DOHH2 (cell line): ENCODE measurements around the gene TRIM28.
A peak's percentile ranks its signal among the peaks of the same experiment; 100 is the strongest.

ENCODE experiments used
- H3F3A ChIP-seq: fragments of 200-600 bp; sonication (generic), shearing (Covaris generic); 2 replicates; pipeline ENCODE4 v1.6.0; 2016; ENCODE audit warnings: antibody characterized with exemption, mild to moderate bottlenecking; ENCODE audit not compliant: control insufficient read depth, insufficient read depth
- H3K27ac ChIP-seq: fragments of 200-600 bp; sonication (generic); 2 replicates; pipeline ENCODE4 v1.5.1; 2014; ENCODE audit warnings: low read depth, mild to moderate bottlenecking, low read length, moderate library complexity
- H3K27me3 ChIP-seq: fragments of 200-600 bp; sonication (generic); 2 replicates; pipeline ENCODE4 v1.6.1; 2014; ENCODE audit warnings: mild to moderate bottlenecking, low read length, mixed read lengths; ENCODE audit not compliant: control insufficient read depth
- H3K36me3 ChIP-seq: fragments of 200-600 bp; sonication (generic); 2 replicates; pipeline ENCODE4 v1.6.1; 2014; ENCODE audit warnings: mild to moderate bottlenecking, low read length, moderate library complexity, mixed read lengths; ENCODE audit not compliant: control insufficient read depth
- H3K4me1 ChIP-seq: fragments of 200-600 bp; sonication (generic); 2 replicates; pipeline ENCODE4 v1.6.1; 2014; ENCODE audit warnings: mild to moderate bottlenecking, low read length, mixed read lengths; ENCODE audit not compliant: control insufficient read depth
- H3K4me2 ChIP-seq: fragments of 200-600 bp; sonication (generic); 2 replicates; pipeline ENCODE4 v1.6.0; 2014; ENCODE audit warnings: mild to moderate bottlenecking, low read length, moderate library complexity
- H3K4me3 ChIP-seq: fragments of 200-600 bp; sonication (generic); 2 replicates; pipeline ENCODE4 v1.5.1; 2014; ENCODE audit warnings: mild to moderate bottlenecking, low read length, mixed read lengths
- H3K79me2 ChIP-seq: fragments of 200-600 bp; sonication (generic); 2 replicates; pipeline ENCODE4 v1.6.1; 2014; ENCODE audit warnings: mild to moderate bottlenecking, low read length, mixed read lengths; ENCODE audit not compliant: control insufficient read depth
- H3K9me2 ChIP-seq: fragments of 200-600 bp; sonication (generic); replicated peaks from 2 replicates; pipeline ENCODE4 v1.6.1; 2014; ENCODE audit warnings: mild to moderate bottlenecking, low read length, mixed read lengths; ENCODE audit not compliant: control insufficient read depth
- H3K9me3 ChIP-seq: fragments of 200-600 bp; sonication (generic); 2 replicates; pipeline ENCODE4 v1.6.1; 2014; ENCODE audit warnings: antibody characterized with exemption, low read length, mixed read lengths; ENCODE audit not compliant: control insufficient read depth, insufficient read depth
- H4K20me1 ChIP-seq: fragments of 200-600 bp; sonication (generic); 2 replicates; pipeline ENCODE4 v1.6.0; 2014; ENCODE audit warnings: low read depth, mild to moderate bottlenecking, antibody characterized with exemption, low read length, moderate library complexity; ENCODE audit not compliant: control insufficient read depth, insufficient read depth
- CTCF ChIP-seq: fragments of 200-600 bp; sonication (generic); IDR thresholded peaks from one replicate; pipeline ENCODE4 v1.5.1; 2014; ENCODE audit warnings: antibody characterized with exemption, mild to moderate bottlenecking, low read depth, low read length; ENCODE audit not compliant: poor library complexity, severe bottlenecking
- EZH2phosphoT487 ChIP-seq: fragments of 200-600 bp; sonication (generic); IDR thresholded peaks from 2 replicates; pipeline ENCODE4 v1.6.1; 2017; ENCODE audit warnings: borderline replicate concordance, mild to moderate bottlenecking, antibody characterized with exemption, low read length, moderate library complexity, mixed read lengths

Gene TRIM28

GRCh38 chr19:58543826-58544590 lies at the start of gene TRIM28:
TSS of gene TRIM28 (plus strand) at chr19:58544064. CDS start at chr19:58544758, 694 bp downstream.
- Histone ChIP-seq H3K9me3 (no peaks in the 10 kb centered on the region), H4K20me1 (peaks cover 26% of the 10 kb centered on the region), H3K4me1 (peaks cover 27% of the 10 kb centered on the region), H3F3A (peaks cover 21% of the 10 kb centered on the region), H3K79me2 (peaks cover 43% of the 10 kb centered on the region), H3K36me3 (peaks cover 43% of the 10 kb centered on the region), H3K9me2 (no peaks in the 10 kb centered on the region), H3K27me3 (peaks cover 4% of the 10 kb centered on the region), H3K27ac (peak within 1 kb of the TSS; percentile 82), H3K4me3 (peak within 1 kb of the TSS; percentile 94), H3K4me2 (peak within 1 kb of the TSS; percentile 91)
- no peak for TF ChIP-seq EZH2phosphoT487
- no peak for TF ChIP-seq CTCF

GRCh38 chr19:58497634-58498170 lies 46.2 kb upstream of the TRIM28 start:
- H3K9me2 ChIP-seq, result no peaks in the 10 kb centered on the region
- no peaks in the 10 kb centered on the region; the same call in 1 of the 2 replicates for H3K36me3 ChIP-seq
- peaks cover 15% of the 10 kb centered on the region for H3K79me2 ChIP-seq
- peaks cover 16% of the 10 kb centered on the region for H3K4me1 ChIP-seq
- no peaks in the 10 kb centered on the region for H3K27me3 ChIP-seq
- H3K4me3 ChIP-seq, result no peak overlapping the region
- H3K27ac ChIP-seq, result no peak overlapping the region
- no peaks in the 10 kb centered on the region for H4K20me1 ChIP-seq
- H3K9me3 ChIP-seq, result peaks cover 11% of the 10 kb centered on the region; the same call in 1 of the 2 replicates
- no peaks in the 10 kb centered on the region for H3F3A ChIP-seq
- H3K4me2 ChIP-seq, result peak overlapping the region; percentile 95; the same call in 1 of the 2 replicates
- TF ChIP-seq CTCF (no peak), EZH2phosphoT487 (no peak)

GRCh38 chr19:58498316-58499020 lies 45.4 kb upstream of the TRIM28 start:
- H3K27ac ChIP-seq, result no peak overlapping the region
- peaks cover 11% of the 10 kb centered on the region; the same call in 1 of the 2 replicates for H3K9me3 ChIP-seq
- peaks cover 15% of the 10 kb centered on the region for H3K79me2 ChIP-seq
- no peaks in the 10 kb centered on the region for H3K27me3 ChIP-seq
- H3K4me3 ChIP-seq, result peak overlapping the region; percentile 81
- H3K9me2 ChIP-seq, result no peaks in the 10 kb centered on the region
- no peaks in the 10 kb centered on the region for H4K20me1 ChIP-seq
- no peaks in the 10 kb centered on the region for H3F3A ChIP-seq
- H3K4me1 ChIP-seq, result peaks cover 16% of the 10 kb centered on the region
- peak overlapping the region; percentile 95 for H3K4me2 ChIP-seq
- TF ChIP-seq CTCF (no peak), EZH2phosphoT487 (no peak)
- H3K36me3 ChIP-seq, result no peaks in the 10 kb centered on the region; the same call in 1 of the 2 replicates
